Endothelial cell (in vitro differentiated cells): Measurements from ENCODE around the gene TFCP2. TPM values are rescaled to one million over a fixed set of nuclear protein-coding genes. Genes with fewer than 3 reads are reported as not detected.

Source experiments
- DNase-seq: peaks from one replicate; pipeline ENCODE4 v3.0.0; 2021; ENCODE audit warnings: low spot score
- H3K27ac Mint-ChIP-seq: one replicate; pipeline ENCODE4 v1.8.0; 2021; ENCODE audit warnings: mixed read lengths, inconsistent platforms; ENCODE audit not compliant: unreplicated experiment
- H3K27me3 Mint-ChIP-seq: one replicate; pipeline ENCODE4 v1.8.0; 2021; ENCODE audit warnings: mild to moderate bottlenecking, moderate library complexity, mixed read lengths, inconsistent platforms; ENCODE audit not compliant: unreplicated experiment
- H3K36me3 Mint-ChIP-seq: one replicate; pipeline ENCODE4 v1.8.0; 2021; ENCODE audit warnings: mild to moderate bottlenecking, low read depth, mixed read lengths, inconsistent platforms; ENCODE audit not compliant: unreplicated experiment
- H3K4me1 Mint-ChIP-seq: one replicate; pipeline ENCODE4 v1.8.0; 2021; ENCODE audit warnings: mild to moderate bottlenecking, mixed read lengths, inconsistent platforms; ENCODE audit not compliant: unreplicated experiment
- H3K4me3 Mint-ChIP-seq: one replicate; pipeline ENCODE4 v1.8.0; 2021; ENCODE audit warnings: mild to moderate bottlenecking, mixed read lengths, inconsistent platforms; ENCODE audit not compliant: unreplicated experiment
- H3K9me3 Mint-ChIP-seq: one replicate; pipeline ENCODE4 v1.8.0; 2021; ENCODE audit warnings: mixed read lengths, inconsistent platforms; ENCODE audit not compliant: unreplicated experiment
- total RNA-seq: library from RNA; stranded (reverse); fragmentation: NEBNext Ultra II Directional; extraction: Animal tissue kit (Norgen Biotek cat#: 25700); gene quantifications from one replicate; pipeline ENCODE4 v1.2.1, GENCODE V29; 2021; ENCODE audit not compliant: unreplicated experiment
- TF ChIP-seq, protein P1 (sequence below): fragments of 200-600 bp; sonication (generic); IDR thresholded peaks from one replicate; pipeline ENCODE4 v1.5.0; 2021; ENCODE audit warnings: antibody characterized with exemption; ENCODE audit not compliant: unreplicated experiment

Gene TFCP2
- total RNA-seq, 1 donor from 2014 or later, result 29.5 TPM

DNA sequence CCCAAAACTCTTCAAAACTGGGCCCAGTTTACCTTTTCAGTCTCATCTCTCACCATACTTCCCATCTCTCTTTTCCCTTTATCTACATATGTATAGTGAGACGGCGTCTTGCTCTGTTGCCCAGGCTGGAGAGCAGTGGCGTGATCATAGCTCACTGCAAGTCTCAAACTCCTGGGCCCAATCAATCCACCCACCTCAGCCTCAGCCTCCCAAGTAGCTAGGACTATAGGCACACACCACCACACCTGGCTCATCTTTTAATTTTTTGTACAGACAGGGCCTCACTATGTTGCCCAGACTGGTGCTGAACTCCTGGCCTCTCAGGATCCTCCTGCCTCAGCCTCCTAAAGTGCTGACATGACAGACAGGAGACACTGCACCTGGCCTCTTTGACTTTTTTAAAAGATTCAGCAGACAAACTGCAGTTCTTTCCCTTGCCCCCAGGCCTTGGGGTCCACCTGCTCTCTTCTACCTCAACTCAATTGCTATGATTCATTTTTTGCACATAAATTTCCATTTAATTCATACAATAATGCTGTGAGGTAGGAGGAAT is 33.6 kb downstream of the TFCP2 start:
- no peaks in the 10 kb centered on the region for H3K27me3 Mint-ChIP-seq
- TF ChIP-seq, protein P1, sequence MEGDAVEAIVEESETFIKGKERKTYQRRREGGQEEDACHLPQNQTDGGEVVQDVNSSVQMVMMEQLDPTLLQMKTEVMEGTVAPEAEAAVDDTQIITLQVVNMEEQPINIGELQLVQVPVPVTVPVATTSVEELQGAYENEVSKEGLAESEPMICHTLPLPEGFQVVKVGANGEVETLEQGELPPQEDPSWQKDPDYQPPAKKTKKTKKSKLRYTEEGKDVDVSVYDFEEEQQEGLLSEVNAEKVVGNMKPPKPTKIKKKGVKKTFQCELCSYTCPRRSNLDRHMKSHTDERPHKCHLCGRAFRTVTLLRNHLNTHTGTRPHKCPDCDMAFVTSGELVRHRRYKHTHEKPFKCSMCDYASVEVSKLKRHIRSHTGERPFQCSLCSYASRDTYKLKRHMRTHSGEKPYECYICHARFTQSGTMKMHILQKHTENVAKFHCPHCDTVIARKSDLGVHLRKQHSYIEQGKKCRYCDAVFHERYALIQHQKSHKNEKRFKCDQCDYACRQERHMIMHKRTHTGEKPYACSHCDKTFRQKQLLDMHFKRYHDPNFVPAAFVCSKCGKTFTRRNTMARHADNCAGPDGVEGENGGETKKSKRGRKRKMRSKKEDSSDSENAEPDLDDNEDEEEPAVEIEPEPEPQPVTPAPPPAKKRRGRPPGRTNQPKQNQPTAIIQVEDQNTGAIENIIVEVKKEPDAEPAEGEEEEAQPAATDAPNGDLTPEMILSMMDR, result no peak
- H3K4me1 Mint-ChIP-seq, result no peaks in the 10 kb centered on the region
- no peak overlapping the region for H3K27ac Mint-ChIP-seq
- H3K36me3 Mint-ChIP-seq, result peaks cover 11% of the 10 kb centered on the region
- H3K9me3 Mint-ChIP-seq, result no peaks in the 10 kb centered on the region
- no peak overlapping the region for H3K4me3 Mint-ChIP-seq
- no peak for DNase-seq

DNA sequence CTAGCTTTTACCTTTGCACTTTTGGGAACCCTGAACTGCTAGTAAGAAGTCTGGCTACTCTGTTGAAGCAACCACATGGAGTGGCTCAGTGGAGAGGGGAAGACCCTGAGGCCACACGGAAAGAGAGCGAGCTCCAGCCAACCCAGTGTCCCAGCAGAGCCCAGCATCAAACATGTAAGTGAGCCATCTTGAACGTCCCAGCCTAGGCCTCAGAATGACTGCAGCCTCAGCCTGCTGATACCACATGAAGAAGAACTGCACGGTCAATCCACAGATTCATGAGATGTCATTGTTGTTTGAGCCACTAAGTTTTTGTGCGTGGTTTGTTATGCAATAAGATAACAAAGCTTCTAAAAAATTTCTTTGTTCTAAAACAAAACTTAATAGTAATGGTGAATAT is 40.2 kb downstream of the TFCP2 start:
- TF ChIP-seq, protein P1, result no peak
- Mint-ChIP-seq H3K27ac (no peak overlapping the region), H3K36me3 (no peaks in the 10 kb centered on the region), H3K27me3 (peaks cover 3% of the 10 kb centered on the region), H3K4me3 (no peak overlapping the region), H3K9me3 (no peaks in the 10 kb centered on the region), H3K4me1 (no peaks in the 10 kb centered on the region)
- no peak for DNase-seq

DNA sequence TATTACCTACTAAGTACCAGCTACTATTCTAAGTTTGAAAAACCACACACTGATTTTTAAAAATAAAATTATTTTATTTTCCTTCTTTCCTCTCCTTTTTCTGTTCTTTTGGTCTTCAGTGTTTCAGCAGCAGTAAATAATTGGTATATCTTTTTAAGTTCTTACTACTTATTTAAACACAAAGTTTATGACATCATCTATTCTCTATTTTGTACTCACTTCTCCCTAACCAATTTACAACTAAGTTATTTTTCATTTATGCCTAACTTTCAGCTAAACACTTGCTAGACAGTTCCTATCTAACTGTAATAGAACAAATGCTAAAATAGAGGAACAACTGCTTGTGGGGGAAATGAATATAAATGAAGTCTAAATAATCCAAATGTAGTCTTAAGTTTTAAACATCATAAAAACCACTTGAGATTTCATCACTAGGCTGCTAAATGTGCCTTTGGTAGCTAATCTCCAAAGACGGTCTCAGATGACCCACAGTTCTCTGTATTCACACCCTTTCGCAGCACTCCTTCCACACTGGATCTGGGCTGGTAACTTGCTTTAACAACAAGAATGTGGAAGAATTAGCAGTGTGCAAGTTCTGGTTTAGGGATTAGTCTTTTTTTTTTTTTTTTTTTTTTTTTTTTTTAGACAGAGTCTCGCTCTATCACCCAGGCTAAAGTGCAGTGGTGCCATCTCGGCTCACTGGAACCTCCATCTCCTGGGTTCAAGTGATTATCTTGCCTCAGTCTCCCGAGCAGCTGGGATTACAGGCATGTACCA is 41.0 kb downstream of the TFCP2 start:
- Mint-ChIP-seq H3K9me3 (no peaks in the 10 kb centered on the region), H3K27ac (no peak overlapping the region), H3K36me3 (no peaks in the 10 kb centered on the region), H3K27me3 (peaks cover 3% of the 10 kb centered on the region), H3K4me1 (no peaks in the 10 kb centered on the region), H3K4me3 (no peak overlapping the region)
- TF ChIP-seq, protein P1, result no peak
- no peak for DNase-seq

DNA sequence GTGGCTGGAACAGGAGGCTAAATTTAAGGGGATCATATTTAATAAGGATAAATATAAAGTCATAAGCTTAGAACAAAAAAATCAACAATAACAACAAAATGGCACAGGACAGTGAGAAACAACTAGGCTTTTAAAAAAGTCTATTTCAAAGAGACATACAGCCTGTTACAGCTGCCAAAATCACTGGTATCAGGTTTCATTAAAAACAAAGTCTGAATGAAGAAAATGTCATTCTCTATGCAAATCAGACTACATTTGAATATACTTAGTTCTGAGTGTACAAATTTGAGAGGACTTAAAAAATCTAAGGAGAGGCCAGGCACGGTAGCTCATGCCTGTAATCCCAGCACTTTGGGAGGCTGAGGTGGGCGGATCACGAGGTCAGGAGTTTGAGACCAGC is 44.0 kb downstream of the TFCP2 start:
- Mint-ChIP-seq H3K27ac (no peak overlapping the region), H3K36me3 (peaks cover 6% of the 10 kb centered on the region), H3K4me1 (no peaks in the 10 kb centered on the region), H3K9me3 (no peaks in the 10 kb centered on the region), H3K27me3 (peaks cover 3% of the 10 kb centered on the region), H3K4me3 (no peak overlapping the region)
- TF ChIP-seq, protein P1, result no peak
- no peak for DNase-seq

DNA sequence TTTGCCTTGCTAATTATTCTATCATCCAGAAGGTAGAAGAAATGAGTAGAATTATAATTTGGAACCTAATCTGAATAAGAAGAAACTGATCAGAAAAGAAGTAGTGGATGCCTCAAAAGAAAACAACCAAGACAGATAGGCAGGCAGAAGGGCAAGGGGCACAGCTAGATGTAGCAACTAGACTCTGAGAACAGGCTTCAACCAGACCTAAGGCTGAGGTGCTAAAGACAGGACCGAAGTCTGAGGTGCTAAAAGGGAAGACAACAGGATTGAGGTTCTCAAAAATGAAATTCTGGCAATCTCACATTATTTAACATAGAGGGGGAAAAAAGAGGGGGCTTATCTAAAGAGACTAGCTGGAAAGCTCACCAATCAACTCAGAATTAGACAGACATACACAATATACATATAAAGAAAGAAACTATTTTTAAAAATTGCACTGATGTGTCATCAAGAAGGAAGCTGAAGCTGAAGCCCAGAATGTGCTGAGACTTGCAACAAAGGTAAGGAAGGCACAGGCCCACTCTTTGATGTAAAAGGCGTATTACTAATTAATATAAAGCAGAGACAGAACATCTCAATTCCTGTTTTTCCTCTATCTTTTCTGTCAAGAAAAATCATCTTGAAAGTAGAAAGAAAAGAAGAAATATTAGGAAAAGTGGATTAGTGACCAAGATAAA is 45.7 kb downstream of the TFCP2 start:
- no peaks in the 10 kb centered on the region for H3K9me3 Mint-ChIP-seq
- H3K27me3 Mint-ChIP-seq, result no peaks in the 10 kb centered on the region
- H3K4me3 Mint-ChIP-seq, result no peak overlapping the region
- H3K36me3 Mint-ChIP-seq, result peaks cover 8% of the 10 kb centered on the region
- TF ChIP-seq, protein P1, result no peak
- no peak for DNase-seq
- no peak overlapping the region for H3K27ac Mint-ChIP-seq
- H3K4me1 Mint-ChIP-seq, result no peaks in the 10 kb centered on the region
